GM21423 (cell line): Measurements from ENCODE around the gene ESR2.
"Not testable (repeated sequence)": the region's sequence is repeated elsewhere in the genome, so short reads cannot be mapped to it uniquely, and the experiment has no call there.

ENCODE experiments used
- ATAC-seq: cut with Tn5 transposase; IDR thresholded peaks from one replicate; pipeline ENCODE4 v1.9.1; 2021; ENCODE audit warnings: mild to moderate bottlenecking, moderate library complexity; ENCODE audit not compliant: unreplicated experiment

The ESR2 gene

GRCh38 chr14:64049616-64050381 is 244.4 kb downstream of the ESR2 start:
- ATAC-seq, result no peak

GRCh38 chr14:64045091-64045490 is 249.1 kb downstream of the ESR2 start:
- ATAC-seq, result no peak

GRCh38 chr14:64043296-64043695 is 250.9 kb downstream of the ESR2 start:
- not testable (repeated sequence) for ATAC-seq

- ATAC-seq, result no peak
These were observed 254.1 kb downstream of the ESR2 start for GRCh38 chr14:64040044-64040443.

- ATAC-seq, result no peak
These were observed 255.2 kb downstream of the ESR2 start for GRCh38 chr14:64038841-64039542.

- ATAC-seq, result not testable (repeated sequence)
These were observed 256.1 kb downstream of the ESR2 start for GRCh38 chr14:64037869-64038745.

- no peak for ATAC-seq
These were observed 259.0 kb downstream of the ESR2 start for GRCh38 chr14:64035143-64035542.
